Activated CD4-positive, alpha-beta T cell treated with anti-CD3 and anti-CD28 coated beads for 48 hours (primary cell): ENCODE results near the gene UROC1.
"Not testable (repeated sequence)": the region's sequence is repeated elsewhere in the genome, so short reads cannot be mapped to it uniquely, and the experiment has no call there.

ENCODE experiments used
- DNase-seq: peaks from one replicate; pipeline ENCODE4 v3.0.0-alpha.2; 2020

The UROC1 gene

DNA sequence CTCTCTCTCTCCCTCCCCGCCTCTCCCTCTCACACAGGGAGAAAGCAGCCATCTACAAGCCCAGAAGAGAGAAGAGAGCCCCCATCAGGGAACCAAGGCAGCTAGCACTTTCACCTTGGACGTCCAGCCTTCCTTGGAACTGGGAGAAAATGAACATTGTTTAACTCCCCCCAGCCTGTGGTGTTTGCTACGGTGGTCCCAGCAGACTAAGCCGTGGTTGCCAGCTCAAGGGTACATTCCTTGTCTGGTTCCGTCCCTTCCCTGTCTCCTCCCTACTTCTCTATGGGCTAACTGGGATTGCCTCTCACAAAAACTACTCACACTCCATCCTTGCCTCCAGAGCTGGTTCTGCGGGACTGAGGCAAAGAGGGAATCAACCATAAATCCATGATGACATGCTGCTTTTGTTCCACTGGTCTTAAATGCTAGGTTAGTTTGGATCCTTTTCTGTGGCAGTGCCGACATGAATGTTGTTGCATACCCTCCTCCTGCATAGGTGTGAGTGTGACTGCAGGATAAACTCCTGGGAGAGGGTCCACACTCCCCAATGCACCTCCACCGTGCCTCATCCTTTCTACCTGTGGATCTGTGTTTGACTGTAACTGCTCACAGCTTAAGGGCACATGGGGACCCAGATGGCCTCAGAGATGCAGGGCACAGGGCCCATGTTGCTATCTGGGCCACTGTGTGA lies 29.1 kb upstream of the UROC1 start:
- DNase-seq: no peak

DNA sequence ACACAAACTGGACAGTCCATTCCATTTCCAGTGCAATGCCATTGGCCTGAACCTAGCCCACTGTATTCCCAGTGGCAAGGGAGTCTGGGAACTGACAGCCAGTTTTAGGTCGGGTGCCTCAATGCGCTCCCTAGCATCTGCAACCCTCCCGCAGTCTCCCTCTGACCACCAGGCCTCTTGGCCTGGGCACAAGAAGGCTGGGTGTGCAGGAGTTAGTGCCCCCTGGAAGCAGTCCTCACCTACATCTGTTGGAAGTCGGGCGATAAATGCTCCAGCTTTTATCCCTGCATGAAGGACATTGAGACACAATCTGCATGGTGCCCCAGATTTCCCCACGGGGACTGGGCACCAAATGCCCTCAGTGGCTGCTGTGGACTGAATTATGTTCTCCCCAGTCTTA lies 28.4 kb upstream of the UROC1 start:
- DNase-seq: no peak

DNA sequence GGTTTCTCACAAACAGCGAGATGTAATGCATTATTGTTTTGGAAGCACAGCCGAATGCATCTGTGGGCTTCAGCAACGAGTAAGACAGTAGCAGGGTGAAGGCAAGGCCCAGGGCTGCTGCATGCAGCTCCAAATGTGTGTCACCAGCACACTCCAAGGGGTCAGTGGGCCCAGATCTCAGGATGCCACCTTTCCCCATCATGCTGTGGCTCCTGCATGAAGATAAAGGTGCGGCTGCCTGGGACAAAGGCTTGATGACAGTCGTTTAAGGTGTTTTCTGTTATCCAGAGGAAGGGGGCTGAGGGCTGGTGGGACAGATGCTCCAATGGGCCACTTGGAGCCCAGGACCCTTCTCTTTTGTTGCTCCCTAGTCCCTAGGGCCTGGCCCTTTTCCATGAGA lies 28.0 kb upstream of the UROC1 start:
- no peak for DNase-seq

DNA sequence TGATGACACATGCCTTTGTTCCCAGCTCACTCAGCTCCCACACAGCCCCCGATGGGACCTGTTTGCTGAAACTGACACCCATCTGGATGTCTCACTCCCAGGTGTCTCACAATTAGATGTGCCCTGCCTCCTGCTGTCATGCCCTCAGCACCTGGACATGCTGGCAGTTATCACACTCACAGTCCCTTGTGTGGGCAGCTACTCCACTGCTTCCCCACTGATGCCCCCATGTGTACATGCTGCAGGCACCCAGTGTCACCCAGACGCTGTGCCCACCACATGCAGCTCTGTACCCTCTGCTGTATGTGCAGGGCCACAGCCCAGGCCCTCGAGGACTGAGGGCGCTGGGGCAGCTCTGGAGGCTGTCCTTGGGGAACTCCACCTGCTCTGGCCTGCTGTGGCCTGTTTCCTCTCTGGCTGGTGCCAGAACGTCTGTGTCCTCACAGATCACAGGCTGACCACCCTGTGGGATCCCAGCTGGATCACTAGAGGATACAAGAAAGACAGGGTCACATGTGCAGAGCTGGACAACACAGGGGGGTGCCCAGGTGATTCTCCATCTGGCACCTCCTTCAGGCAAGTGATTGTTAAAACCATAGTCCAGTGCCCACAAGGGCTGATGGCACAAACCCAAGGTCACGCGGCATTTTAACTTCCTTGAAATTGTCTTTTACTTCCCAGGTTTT lies 27.2 kb upstream of the UROC1 start:
- no peak for DNase-seq

DNA sequence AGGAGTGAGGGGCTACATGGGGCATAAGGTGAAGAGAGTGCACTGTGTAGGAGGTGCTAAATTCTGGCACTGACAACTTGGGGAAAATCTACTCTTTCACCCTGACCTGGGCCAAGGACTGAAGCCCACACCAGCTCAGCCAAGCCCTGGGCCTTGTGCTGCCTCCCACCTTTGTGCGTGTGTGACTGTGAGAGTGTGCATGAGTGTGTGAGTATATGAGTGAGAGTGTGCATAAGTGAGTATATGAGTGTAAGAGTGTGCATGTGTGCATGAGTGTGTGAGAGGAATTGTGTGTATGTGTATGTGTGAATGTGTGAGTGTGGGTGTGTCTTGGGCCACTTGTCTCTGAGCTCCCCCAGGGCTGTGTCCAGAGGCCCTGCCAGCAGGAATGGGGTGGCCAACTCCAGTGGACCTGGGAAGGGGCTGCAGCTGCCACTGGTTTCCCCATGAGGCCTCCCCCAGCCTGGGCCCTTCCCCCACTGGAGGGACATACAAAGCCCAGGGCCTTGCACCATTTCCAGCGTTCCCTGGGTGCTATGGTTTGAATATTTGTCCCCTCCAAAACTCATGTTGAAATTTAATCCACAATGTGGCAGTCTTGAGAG lies 26.0 kb upstream of the UROC1 start:
- no peak for DNase-seq

DNA sequence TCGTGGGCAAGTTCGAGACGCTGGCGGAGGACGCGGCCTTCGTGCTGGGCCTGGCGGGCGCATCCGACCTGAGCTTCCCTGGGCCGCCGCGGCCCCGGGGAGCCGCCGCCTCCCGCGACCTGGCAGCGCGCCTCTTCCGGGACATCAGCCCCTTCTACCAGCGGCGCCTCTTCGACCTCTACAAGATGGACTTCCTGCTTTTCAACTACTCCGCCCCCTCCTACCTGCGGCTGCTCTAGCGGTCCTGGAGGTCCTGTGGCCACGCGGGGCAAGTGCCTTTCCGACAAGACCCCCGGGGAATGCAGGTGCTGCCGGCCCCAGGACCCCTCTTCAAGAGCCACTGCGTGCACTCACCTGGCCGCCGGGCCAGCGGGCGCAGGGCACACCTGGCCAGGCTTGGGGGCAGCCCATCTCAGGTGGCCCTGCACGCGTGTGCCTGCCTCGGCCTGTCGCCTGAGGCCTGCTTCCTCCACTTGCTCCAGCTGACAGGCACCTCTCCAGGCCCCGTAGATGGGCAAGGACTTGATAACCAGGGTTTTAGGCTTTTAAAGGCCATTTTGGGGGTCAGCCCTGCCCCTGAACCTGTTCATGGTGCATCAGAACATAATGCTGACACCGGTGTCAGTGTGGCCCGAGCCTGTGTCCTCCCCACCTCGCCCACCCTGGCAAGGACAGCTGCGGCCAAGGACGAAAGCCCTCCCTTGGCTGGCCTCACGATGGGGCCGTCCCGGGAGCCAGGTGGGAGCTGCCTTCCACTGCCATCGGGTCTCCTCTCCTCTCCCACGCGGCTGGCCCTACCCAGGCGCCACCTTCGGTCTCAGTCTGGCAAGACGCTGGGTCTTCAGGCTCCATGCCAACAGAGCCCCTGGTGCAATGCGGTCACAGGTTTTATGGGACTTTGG lies 25.0 kb upstream of the UROC1 start:
- no peak for DNase-seq

DNA sequence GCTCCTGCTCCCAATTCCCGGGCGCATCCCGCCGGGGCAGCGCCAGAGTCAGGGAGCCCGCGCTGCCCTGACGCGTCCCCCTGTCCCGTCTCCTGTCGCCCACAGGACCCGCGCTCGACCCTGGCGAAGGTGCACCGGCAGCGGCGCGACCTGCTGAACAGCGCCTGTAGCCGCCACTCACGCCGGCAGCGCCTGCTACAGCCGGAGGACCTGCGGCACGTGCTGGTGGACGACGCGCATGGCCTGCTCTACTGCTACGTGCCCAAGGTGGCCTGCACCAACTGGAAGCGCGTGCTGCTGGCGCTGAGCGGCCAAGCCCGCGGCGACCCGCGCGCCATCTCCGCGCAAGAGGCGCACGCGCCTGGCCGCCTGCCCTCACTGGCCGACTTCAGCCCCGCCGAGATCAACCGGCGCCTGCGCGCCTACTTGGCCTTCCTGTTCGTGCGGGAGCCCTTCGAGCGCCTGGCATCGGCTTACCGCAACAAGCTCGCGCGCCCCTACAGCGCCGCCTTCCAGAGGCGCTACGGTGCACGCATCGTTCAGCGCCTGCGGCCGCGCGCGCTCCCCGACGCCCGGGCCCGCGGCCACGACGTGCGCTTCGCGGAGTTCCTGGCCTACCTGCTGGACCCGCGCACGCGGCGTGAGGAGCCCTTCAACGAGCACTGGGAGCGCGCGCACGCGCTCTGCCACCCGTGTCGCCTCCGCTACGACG lies 24.2 kb upstream of the UROC1 start:
- DNase-seq: no peak

DNA sequence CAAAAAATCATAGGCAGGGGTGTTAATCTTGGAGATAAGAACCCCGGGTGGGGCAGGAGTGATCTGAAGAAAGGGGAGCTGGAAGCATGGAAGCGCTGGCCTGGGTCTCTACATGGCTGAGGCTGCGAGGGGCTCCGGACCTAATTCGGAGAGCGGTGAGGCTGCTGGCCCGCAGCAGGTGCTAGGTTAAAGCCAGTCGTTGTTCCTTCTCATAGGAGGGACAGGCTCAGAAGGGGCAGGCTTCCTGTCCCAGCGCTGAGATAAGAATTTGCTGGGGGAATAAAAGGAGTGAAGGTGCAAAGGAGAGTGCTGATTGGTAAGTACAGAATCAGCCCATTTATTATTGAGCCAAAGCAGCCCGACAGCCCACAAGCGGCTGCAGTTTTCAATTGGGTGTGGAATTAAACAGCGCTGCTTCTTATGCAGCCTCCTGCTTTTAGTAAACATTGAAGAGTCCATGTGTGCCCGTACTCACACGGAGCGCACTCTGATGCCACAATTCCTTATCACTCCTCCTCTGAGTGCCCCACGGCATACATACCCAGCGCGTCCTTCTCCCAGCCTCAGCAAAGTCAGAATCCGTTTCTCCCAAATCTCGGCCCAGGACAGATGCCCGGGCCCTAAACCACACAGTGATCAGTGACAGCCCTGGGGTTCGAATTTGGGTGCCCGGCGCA lies 23.5 kb upstream of the UROC1 start:
- DNase-seq: no peak

DNA sequence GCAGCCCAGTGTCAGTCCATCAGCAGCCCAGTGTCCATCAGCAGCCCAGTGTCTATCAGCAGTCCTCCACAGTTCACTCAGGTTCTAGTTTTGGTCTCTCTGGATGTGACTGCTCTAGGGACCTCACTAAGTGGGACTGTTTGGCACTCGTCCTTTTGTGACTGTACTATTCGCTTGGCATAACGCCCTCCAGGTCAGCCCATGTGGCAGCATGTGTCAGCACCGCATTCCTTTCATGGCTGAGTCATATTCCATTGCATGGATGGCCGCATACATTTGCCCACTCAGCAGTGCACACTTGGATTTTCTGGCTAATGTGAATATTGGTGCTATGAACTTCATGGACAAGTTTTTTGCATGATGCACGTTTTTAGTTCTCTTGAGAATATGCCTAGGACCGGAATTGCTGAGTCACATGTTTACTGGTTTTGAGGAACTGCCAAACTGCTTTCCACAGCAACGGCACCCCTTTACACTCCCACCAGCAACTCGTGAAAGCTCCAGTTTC lies 22.8 kb upstream of the UROC1 start:
- no peak for DNase-seq

DNA sequence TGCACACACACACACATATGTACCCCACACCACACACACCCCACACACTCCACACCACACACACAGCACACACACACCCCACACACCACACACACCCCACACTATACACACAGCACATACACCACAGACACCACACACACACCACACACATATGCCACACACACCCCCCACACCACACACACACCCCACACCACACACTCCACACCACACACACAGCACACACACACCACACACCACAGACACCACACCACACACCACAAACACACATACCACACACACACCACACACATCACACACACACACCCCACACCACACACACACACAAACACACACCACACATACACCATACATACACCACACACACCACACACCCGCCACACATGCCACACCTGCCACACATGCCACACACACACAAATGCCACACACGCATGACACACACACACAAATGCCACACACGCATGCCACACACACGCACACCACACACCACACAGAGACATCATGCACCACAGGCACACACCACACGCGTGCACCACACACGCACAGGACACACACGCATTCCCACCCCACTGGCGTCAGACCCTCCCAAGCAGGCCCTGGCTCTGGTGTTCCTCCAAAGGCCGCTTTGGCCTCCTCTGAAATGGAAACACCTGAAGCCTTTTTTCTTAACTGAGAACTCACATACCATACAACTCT lies 22.1 kb upstream of the UROC1 start:
- no peak for DNase-seq

DNA sequence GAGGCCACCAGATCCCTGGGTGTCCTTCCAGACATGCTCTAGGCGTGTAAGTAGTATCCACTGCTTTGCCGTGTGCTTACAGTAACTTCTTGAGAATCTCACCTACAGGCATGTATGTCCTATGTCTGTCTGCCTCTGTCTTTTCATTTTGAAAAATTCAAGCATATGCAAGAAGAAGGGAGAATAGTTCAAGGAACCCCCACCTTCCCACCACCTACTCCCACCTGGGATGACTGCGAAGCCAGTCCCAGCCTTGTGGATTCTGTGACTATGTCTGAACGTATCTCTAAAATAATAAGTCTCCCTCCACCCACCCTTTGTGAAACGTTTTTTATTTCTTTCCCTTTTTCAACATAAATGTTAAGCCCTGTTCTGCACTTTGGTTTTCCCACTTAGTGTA lies 21.4 kb upstream of the UROC1 start:
- no peak for DNase-seq

DNA sequence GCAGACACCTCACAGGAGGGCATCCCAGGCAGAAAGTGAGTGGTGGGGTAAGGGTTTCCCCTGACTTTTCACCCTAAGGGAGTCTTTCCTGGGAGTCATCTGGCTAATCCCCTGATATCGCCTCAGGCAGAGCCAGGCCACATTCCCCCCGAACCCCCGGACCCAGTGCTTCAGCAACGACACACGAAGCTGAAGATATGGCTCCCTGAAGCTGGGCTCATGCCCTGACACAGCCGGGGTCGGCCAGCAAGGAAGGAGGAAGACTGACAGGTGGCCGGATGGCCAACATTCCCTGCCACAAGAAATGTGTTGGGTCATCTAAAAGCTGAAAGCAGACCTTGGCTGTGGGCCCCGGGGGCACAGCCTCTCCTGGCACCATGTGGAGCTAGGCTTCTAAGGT lies 20.7 kb upstream of the UROC1 start:
- no peak for DNase-seq

DNA sequence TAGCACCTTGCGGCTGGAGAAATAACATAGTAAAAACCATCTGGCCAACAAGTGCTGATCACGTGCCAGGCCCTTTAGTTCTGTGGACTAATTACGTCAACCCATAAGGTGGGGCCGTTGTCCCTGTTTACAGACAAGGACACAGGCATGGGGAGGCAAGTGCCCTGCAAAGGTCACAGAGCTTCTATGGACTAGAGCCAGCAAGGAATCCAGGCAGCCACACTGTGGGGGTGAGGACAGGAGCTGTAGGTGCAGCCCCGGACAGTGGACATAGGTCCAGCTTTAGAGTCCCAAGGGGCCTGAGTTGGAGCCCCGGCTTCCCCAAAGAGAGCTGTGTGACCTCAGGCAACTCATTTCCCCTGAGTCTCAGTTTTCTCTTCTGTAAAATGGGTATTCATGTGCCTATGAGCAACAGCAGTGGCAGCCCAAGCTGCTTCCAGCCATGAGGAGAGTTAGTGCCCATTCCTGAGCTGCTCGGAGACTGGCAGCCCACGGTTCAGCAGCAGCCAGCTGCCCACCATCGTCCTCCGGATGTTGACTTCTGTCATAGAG lies 20.2 kb upstream of the UROC1 start:
- no peak for DNase-seq

DNA sequence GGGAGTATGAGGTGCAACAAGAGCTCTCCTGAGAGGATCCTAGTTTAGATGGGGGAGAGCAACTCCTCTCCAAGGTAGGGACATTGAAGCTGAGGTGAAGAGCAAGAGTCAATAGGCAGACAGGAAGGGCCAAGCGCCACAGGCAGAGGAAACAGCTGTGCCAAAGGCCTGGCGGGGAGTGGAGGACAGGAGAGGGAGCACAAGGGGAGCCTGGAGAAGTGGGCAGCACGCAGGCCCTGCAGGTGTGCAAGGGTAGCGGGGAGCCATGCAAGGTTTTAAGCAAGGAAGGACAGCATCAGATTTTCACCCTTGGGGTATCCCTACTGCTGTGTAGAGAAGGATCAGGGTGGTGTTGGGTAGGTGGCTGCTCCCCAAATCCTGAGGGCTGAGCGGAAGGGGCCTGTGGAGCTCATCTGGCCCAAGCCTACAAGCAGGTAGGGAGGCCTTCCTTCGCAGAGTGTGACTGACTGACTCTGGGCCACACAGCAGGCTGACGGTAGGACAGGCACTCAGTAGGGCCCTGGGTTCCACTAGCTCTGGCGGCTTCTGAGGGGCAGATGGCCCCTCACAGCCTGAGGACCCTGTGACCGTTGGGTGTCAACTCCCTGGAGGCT lies 19.6 kb upstream of the UROC1 start:
- DNase-seq: no peak

DNA sequence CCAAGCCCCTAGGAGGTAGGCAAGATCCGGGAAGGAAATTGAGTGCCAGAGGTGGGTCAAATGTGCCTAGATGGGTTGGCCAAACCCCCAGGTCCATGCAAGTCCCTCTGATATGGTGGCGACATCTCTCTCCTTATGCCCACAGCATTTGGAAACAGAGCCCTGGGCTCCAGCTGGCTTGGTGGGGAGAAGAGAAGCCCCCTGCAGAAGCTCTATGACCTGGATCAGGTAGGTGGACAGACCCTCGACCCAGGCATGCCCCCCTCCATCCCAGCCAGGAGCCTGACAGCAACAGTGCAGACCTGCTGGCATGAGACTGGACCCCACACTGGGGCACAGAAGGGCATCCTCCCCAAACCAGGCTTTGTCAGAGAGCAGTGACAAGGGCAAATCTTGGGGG lies 18.6 kb upstream of the UROC1 start:
- no peak for DNase-seq

DNA sequence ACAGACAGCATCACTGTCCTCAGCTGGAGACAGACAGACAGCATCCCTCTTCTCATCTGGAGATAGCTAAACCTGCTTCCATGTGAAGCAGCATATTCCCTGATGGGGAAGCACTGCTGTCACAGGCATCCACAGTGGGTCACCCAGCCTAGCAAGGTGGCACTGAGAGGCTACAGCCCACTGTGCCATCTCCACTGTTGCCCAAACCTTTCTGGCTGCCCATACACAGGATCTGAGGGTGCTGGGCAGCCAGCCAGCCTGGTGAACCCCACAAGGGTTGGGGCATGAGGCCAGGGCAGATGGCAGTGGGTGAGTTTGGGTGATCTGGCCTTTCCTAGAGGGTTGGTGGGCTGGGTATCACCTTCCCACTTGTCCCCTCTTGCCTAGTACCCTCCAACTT lies 18.1 kb upstream of the UROC1 start:
- no peak for DNase-seq

DNA sequence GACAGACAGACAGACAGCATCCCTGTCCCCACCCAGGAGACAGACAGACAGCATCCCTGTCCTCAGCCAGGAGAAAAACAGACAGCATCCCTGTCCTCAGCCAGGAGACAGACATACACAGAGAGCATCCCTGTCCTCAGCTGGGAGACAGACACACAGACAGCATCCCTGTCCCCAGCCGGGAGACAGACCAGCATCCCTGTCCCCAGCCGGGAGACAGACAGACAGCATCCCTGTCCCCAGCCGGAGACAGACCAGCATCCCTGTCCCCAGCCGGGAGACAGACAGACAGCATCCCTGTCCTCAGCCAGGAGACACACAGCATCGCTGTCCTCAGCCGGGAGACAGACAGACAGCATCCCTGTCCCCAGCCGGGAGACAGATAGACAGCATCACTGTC lies 17.1 kb upstream of the UROC1 start:
- not testable (repeated sequence) for DNase-seq

DNA sequence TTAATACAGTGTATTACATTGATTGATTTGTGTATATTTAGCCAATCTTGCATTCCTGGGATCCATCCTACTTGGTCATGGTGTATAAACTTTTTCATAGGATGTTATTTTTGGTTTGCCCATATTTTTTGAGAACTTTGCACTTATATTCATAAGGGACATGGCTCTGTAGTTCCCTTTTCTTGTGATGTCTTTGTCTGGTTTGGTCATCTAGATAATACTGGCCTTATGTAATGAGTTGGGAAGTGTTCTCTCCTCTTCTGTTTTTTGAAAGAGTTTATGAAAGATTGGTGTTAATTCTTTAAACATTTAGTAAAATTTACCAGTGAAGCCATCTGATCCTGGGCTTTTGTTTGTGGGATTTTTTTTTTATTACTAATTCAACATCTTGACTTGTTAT lies 15.9 kb upstream of the UROC1 start:
- DNase-seq: no peak

DNA sequence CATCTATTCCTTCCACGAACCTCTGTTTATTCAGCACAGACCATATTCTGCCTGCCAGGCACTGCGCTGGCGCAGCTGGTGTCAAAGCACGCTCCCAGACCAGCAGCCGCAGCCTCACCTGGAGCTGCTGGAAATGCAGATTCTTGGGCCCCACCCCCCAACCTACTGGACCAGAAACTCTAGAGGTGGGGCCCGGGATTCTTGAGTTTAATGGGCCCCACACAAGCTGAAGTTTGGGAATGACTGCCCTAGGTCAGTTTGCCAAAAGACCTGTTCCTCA lies 13.4 kb upstream of the UROC1 start:
- no peak for DNase-seq

DNA sequence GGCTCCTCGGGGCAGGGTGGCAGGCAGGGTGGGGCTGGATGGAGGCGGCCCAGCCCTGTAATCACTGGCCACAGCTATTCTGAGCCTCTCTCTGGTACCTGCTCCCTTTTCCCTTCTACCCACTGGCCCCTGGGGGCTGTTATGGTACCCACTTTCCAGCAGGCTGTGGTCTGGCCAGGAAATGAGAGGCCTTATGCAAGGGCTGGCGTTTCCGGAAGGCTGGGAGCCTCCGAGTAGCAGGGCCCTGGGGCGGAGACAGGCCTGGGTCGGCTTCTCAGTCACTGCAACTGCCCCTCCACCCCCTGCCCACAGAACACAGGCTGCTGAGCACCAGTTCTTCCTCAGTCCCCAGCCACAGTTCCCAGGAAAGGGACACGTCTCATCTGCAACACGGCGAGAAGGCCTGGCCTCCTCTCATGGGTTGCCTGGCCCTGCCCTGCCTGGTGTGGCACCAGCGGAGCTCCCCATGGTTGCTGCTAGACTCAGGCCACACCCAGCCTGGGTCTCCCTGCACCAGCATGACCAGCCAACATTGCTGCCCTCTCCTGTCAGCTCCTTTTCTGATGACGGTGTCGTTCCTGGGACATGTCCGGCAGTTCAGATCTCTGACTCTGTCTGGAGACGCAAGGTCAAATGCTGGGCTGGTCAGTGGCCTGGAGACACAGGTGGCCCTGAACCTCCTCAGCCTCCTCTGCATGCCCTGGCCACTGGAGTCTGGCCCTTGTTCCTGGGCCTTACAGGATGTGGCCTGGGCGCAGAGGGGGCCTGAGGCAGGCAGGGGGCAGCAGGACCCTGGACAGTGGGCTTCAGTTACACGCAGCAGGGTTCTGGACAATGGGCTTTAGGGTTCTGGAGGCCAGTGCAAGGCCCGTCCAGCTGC lies 12.8 kb upstream of the UROC1 start:
- DNase-seq: no peak
